ENCODE data around the gene FAM184A.

DNA sequence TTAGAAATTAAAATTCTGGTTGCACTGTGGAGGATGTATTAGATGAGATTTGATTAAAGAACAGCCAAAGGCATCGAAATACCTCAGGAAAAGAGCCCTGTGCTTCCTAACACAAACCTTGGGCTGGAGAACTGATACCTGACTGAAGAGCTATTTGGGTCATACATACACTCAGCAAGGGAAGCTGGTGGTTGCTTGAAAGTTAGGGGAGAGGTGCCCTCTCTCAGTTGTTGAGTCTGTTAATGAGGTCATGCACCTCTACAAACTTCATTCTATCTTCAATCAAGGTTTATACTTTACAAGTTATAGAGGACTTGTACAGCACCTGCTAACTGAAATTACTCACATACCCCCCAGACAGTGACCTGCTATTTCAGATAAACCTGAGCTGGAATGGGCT, 25.5 kb downstream of the FAM184A start:
- no peak for TF ChIP-seq CTCF (IDR thresholded peaks at IDR 0.05; ENCODE audit: extremely low read depth in 1 of 2, insufficient read depth in 1 of 2, low read depth in 1 of 2, low read length in 2 of 2)
- TF ChIP-seq, protein P1, sequence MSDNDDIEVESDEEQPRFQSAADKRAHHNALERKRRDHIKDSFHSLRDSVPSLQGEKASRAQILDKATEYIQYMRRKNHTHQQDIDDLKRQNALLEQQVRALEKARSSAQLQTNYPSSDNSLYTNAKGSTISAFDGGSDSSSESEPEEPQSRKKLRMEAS (IDR thresholded peaks at IDR 0.05; ENCODE audit: insufficient read depth, insufficient read length): no peak

Measured in endothelial cell of umbilical vein (primary cell).